DND-41 (cell line): ENCODE data around the gene AKT1.

ENCODE experiments used
- ATAC-seq: fragments of 200-7000 bp; cut with Tn5 transposase; 3 replicates; pipeline ENCODE4 v1.9.1; 2021; ENCODE audit warnings: low read depth; ENCODE audit not compliant: insufficient read depth
- DNase-seq: peaks from one replicate; pipeline ENCODE4 v3.0.0-alpha.2; 2020
- H2AFZ ChIP-seq: 2 replicates; pipeline ENCODE4 v1.6.0; 2012; ENCODE audit warnings: low read depth, low read length
- H3K27ac ChIP-seq: 2 replicates; pipeline ENCODE4 v1.5.1; 2012; ENCODE audit warnings: low read length, inconsistent platforms
- H3K27me3 ChIP-seq: fragments of 200-600 bp; sonication (generic); 2 replicates; pipeline ENCODE4 v1.6.0; 2012; ENCODE audit warnings: low read length, mild to moderate bottlenecking, inconsistent platforms; ENCODE audit not compliant: insufficient read depth, poor library complexity
- H3K36me3 ChIP-seq: 2 replicates; pipeline ENCODE4 v1.5.1; 2012; ENCODE audit warnings: low read length, inconsistent platforms; ENCODE audit not compliant: insufficient read depth
- H3K4me1 ChIP-seq: 2 replicates; pipeline ENCODE4 v1.5.1; 2012; ENCODE audit warnings: mild to moderate bottlenecking, low read length; ENCODE audit not compliant: insufficient read depth
- H3K4me2 ChIP-seq: 2 replicates; pipeline ENCODE4 v1.6.0; 2012; ENCODE audit warnings: mild to moderate bottlenecking, moderate library complexity, low read length, inconsistent platforms; ENCODE audit not compliant: insufficient read depth
- H3K4me3 ChIP-seq, 2 experiments: fragments of 200-600 bp in 1 of 2; shearing (Covaris generic) in 1 of 2; 2 replicates each; pipeline ENCODE4 v1.5.1; 2012 to 2016; ENCODE audit warnings: inconsistent platforms in 2 of 2, low read length in 2 of 2, mild to moderate bottlenecking in 2 of 2, low read depth in 1 of 2, moderate library complexity in 1 of 2
- H3K79me2 ChIP-seq: 2 replicates; pipeline ENCODE4 v1.6.0; 2012; ENCODE audit warnings: low read length, inconsistent platforms; ENCODE audit not compliant: insufficient read depth
- H3K9ac ChIP-seq: 2 replicates; pipeline ENCODE4 v1.6.0; 2012; ENCODE audit warnings: low read depth, mild to moderate bottlenecking, inconsistent platforms, low read length, moderate library complexity
- H3K9me3 ChIP-seq: 2 replicates; pipeline ENCODE4 v1.5.1; 2012; ENCODE audit warnings: low read length, moderate library complexity, mild to moderate bottlenecking, inconsistent platforms; ENCODE audit not compliant: insufficient read depth, severe bottlenecking
- H4K20me1 ChIP-seq: 2 replicates; pipeline ENCODE4 v1.6.0; 2012; ENCODE audit warnings: low read length; ENCODE audit not compliant: insufficient read depth
- EZH2 ChIP-seq: IDR thresholded peaks from 3 replicates; pipeline ENCODE4 v1.6.1; 2012; ENCODE audit warnings: borderline replicate concordance, low read depth, mild to moderate bottlenecking, moderate library complexity, low read length, inconsistent platforms; ENCODE audit not compliant: severe bottlenecking
- TF ChIP-seq, protein P1 (sequence below): IDR thresholded peaks from 2 replicates; pipeline ENCODE4 v1.5.1; 2012; ENCODE audit warnings: borderline replicate concordance, low read length, moderate library complexity, mild to moderate bottlenecking; ENCODE audit not compliant: poor library complexity, severe bottlenecking; ENCODE audit errors: extremely low read depth

AKT1 gene

DNA sequence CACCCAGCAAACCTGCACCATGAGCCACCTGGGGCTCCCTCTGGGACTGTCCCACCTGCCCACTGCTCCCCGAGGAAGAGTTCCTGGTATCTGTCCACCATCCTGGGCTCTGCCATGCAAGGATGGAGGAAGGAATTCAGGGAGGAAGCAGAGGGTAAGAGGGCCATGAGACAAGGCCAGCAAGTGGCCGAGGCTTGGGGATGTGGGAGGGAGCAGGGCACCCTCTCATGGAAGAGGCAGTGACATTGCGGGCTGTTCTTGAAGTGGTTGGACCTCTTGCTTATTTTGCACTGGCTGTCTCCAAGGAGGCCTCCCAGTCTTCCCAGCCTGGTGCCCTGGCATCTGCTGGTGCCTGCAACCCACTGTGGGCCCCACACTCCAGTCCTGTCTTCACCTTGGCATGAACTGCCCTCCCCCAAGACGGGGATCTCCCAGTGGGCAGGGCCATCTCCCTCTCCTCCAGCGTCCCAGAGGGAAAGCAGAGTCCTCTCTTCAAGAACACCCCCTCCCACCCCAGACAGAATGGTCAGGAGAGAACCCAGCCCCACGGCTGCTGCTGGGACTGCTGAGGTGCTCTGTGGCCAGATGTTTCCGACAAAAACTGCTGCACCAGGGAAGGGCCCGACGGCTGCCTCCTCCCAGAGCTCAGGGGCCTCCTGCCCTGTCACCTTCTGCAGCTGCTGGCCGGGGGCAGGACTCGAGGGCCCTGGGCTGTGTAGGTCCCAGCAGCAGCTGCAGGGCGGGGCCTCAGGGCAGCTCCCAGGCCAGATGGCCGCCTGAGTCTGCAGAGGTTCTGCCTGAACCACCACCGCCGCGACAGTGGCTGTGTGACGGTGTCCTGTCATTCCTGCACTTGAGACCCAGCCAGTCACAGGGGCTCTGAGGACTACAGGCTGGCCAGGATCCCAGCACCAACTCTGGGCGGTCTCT lies 1.8 kb upstream of the AKT1 start:
- Histone ChIP-seq H3K4me2 (no peak overlapping the region), H3K9me3 (no peaks in the 10 kb centered on the region), H2AFZ (no peak overlapping the region), H4K20me1 (peaks cover 36% of the 10 kb centered on the region), H3K4me1 (peaks cover 52% of the 10 kb centered on the region), H3K27me3 (no peaks in the 10 kb centered on the region), H3K36me3 (peaks cover 17% of the 10 kb centered on the region), H3K27ac (no peak overlapping the region), H3K4me3 (no peak overlapping the region), H3K9ac (no peak overlapping the region), H3K79me2 (peaks cover 35% of the 10 kb centered on the region)
- DNase-seq (no peak), ATAC-seq (no peak)
- TF ChIP-seq, protein P1, sequence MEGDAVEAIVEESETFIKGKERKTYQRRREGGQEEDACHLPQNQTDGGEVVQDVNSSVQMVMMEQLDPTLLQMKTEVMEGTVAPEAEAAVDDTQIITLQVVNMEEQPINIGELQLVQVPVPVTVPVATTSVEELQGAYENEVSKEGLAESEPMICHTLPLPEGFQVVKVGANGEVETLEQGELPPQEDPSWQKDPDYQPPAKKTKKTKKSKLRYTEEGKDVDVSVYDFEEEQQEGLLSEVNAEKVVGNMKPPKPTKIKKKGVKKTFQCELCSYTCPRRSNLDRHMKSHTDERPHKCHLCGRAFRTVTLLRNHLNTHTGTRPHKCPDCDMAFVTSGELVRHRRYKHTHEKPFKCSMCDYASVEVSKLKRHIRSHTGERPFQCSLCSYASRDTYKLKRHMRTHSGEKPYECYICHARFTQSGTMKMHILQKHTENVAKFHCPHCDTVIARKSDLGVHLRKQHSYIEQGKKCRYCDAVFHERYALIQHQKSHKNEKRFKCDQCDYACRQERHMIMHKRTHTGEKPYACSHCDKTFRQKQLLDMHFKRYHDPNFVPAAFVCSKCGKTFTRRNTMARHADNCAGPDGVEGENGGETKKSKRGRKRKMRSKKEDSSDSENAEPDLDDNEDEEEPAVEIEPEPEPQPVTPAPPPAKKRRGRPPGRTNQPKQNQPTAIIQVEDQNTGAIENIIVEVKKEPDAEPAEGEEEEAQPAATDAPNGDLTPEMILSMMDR = no peak
- no peak for TF ChIP-seq EZH2

DNA sequence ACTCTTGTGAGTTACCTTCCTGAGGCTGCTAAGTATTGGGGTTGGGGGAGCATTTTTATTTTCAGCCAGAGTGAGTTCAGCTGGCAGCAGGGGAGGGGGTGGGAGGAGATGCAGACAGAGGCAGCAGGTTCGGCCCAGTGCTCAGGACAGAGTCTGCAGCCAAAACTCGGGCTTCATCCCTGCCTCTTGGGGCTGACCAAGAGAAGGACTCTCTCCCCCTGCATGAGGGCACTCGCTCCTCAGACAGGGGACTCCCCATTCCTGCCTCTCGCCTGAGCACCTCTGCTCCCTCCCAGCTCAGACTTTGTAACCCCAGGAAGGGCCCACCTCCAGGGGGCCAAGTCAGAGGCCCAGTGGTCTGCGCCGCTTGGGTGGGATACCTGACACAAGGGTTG lies 1.1 kb upstream of the AKT1 start:
- Histone ChIP-seq H4K20me1 (peaks cover 36% of the 10 kb centered on the region), H3K4me3 (no peak overlapping the region), H3K27me3 (no peaks in the 10 kb centered on the region), H3K4me2 (peak overlapping the region; percentile 93; the same call in 1 of the 2 replicates), H3K27ac (no peak overlapping the region), H2AFZ (no peak overlapping the region), H3K79me2 (peaks cover 40% of the 10 kb centered on the region), H3K9me3 (no peaks in the 10 kb centered on the region), H3K36me3 (peaks cover 24% of the 10 kb centered on the region), H3K4me1 (peaks cover 51% of the 10 kb centered on the region), H3K9ac (no peak overlapping the region)
- TF ChIP-seq EZH2 = no peak
- TF ChIP-seq, protein P1 = no peak
- ATAC-seq (no peak), DNase-seq (no peak)

DNA sequence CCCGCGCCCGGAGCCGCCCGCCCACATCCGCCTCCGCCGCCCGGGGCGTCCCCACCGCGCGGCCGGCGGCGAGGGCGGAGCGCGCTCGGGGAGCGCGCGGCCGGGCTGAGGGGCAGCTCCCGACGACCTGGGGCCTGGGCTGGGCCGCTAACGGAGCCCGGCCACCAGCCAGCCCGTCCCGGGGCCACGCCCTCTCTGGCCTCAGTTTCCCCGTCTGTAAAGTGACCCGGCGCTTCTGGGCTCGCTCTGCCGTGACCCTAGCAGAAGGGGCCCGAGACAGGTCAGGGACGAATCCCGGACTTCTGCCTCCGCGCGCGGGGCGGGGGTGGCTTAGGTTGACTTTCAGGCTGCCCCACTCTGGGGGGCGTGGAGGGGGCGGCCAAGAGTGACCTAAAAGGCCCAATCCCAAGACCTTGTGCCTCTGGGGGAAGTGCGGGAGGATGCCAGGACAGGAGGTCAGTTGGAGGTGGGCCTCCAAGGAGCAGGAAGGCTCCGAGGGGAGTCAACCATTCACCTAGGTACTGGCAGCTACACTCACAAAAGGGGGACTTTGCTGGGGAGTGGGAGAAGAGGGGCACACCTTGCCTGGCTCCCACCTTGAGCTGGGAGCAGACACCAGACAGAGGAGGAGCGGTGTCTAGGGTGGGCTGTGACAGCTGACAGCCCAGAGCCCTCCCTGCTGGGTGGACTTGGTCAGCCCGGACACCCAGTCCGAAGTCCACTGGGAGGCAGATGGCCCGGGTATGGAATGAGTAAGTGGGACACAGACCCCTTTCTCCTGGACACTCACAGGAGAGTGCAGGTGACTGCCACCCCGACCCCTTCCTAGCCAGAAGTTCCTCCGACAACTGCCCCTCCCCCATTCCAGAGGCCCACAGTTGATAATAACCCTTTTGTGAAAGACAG lies 486 bp upstream of the AKT1 start:
- peaks cover 37% of the 10 kb centered on the region for H4K20me1 ChIP-seq
- no peaks in the 10 kb centered on the region for H3K27me3 ChIP-seq
- peak; percentile 65 for DNase-seq
- TF ChIP-seq EZH2 = no peak
- TF ChIP-seq, protein P1 = no peak
- H3K4me3 ChIP-seq = peak overlapping the region; percentile 50 to 87; a peak in 3 of 4 replicates
- peak overlapping the region; percentile 79 for H2AFZ ChIP-seq
- H3K4me2 ChIP-seq = peak overlapping the region; percentile 93
- H3K9ac ChIP-seq = peak overlapping the region; percentile 85
- H3K79me2 ChIP-seq = peaks cover 43% of the 10 kb centered on the region
- H3K27ac ChIP-seq = peak overlapping the region; percentile 70
- H3K9me3 ChIP-seq = no peaks in the 10 kb centered on the region
- peaks cover 30% of the 10 kb centered on the region for H3K36me3 ChIP-seq
- H3K4me1 ChIP-seq = peaks cover 45% of the 10 kb centered on the region
- ATAC-seq = peak; percentile 64
